Lower lobe of right lung (tissue), 2 donors: ENCODE results near the gene MRPS12. TPM values are rescaled to one million over a fixed set of nuclear protein-coding genes. Genes with fewer than 3 reads are reported as not detected.
A peak's percentile ranks its signal among the peaks of the same experiment; 100 is the strongest.
"Not testable (repeated sequence)": the region's sequence is repeated elsewhere in the genome, so short reads cannot be mapped to it uniquely, and the experiment has no call there.

Source experiments
- ATAC-seq, 2 donors: fragments of 200-7000 bp; cut with Tn5 transposase; one replicate each; pipeline ENCODE4 v1.9.1; 2020 to 2022; ENCODE audit warnings: mild to moderate bottlenecking in 2 of 2, moderate library complexity in 2 of 2
- DNase-seq: peaks from one replicate; pipeline ENCODE4 v3.0.0-alpha.2; 2020
- H3K27ac ChIP-seq: fragments of 200-600 bp; one replicate; pipeline ENCODE4 v1.8.0; 2022
- H3K27me3 ChIP-seq: fragments of 200-600 bp; one replicate; pipeline ENCODE4 v1.8.0; 2022; ENCODE audit warnings: low read depth
- H3K36me3 ChIP-seq: fragments of 200-600 bp; one replicate; pipeline ENCODE4 v1.8.0; 2022; ENCODE audit warnings: mild to moderate bottlenecking
- H3K4me1 ChIP-seq: fragments of 200-600 bp; one replicate; pipeline ENCODE4 v1.8.0; 2022
- H3K4me3 ChIP-seq: fragments of 200-600 bp; one replicate; pipeline ENCODE4 v1.8.0; 2022; ENCODE audit warnings: mild to moderate bottlenecking
- H3K9me3 ChIP-seq: fragments of 200-600 bp; one replicate; pipeline ENCODE4 v1.8.0; 2022
- CTCF ChIP-seq: fragments of 200-600 bp; IDR thresholded peaks from one replicate; pipeline ENCODE4 v1.8.0; 2022; ENCODE audit warnings: antibody characterized with exemption, mild to moderate bottlenecking
- intact Hi-C: fragments of 100-400 bp; cut with DNase I; formaldehyde crosslinking; loops from one replicate; pipeline ENCODE4 v1.11.0; 2022
- total RNA-seq: library from RNA; stranded (reverse); fragmentation: NEBNext Ultra II Directional; extraction: Animal tissue kit (Norgen Biotek cat#: 25700); gene quantifications from one replicate; pipeline ENCODE4 v1.2.1, GENCODE V29; 2021
- donor health status: DM: no; HTN: yes; CAD: no; lungs with severe emphysema.

The MRPS12 gene
- total RNA-seq, 1 donor from 2014 or later = 25.9 TPM

GRCh38 chr19:38932425-38933179 lies 1.9 kb downstream of the MRPS12 start:
- no peak overlapping the region for H3K27ac ChIP-seq
- H3K4me3 ChIP-seq = no peak overlapping the region
- H3K27me3 ChIP-seq = no peaks in the 10 kb centered on the region
- intact Hi-C loops = no loop called here
- DNase-seq (no peak), ATAC-seq (no peak)
- peaks cover 22% of the 10 kb centered on the region for H3K36me3 ChIP-seq
- peaks cover 3% of the 10 kb centered on the region for H3K9me3 ChIP-seq
- TF ChIP-seq CTCF = peak; percentile 26
- peaks cover 30% of the 10 kb centered on the region for H3K4me1 ChIP-seq

GRCh38 chr19:38933544-38933943 lies 2.8 kb downstream of the MRPS12 start:
- ATAC-seq (no peak), DNase-seq (no peak)
- no peak for TF ChIP-seq CTCF
- intact Hi-C loops = no loop called here
- no peak overlapping the region for H3K27ac ChIP-seq
- peaks cover 30% of the 10 kb centered on the region for H3K4me1 ChIP-seq
- no peak overlapping the region for H3K4me3 ChIP-seq
- H3K36me3 ChIP-seq = peaks cover 22% of the 10 kb centered on the region
- H3K27me3 ChIP-seq = no peaks in the 10 kb centered on the region
- peaks cover 3% of the 10 kb centered on the region for H3K9me3 ChIP-seq

GRCh38 chr19:38939957-38940356 lies 9.2 kb downstream of the MRPS12 start:
- H3K27ac ChIP-seq = no peak overlapping the region
- H3K36me3 ChIP-seq = no peaks in the 10 kb centered on the region
- DNase-seq = no peak

GRCh38 chr19:38941466-38941865 lies 10.7 kb downstream of the MRPS12 start:
- H3K4me1 ChIP-seq, ATAC-seq, H3K27me3 ChIP-seq, H3K4me3 ChIP-seq, H3K27ac ChIP-seq, H3K9me3 ChIP-seq, H3K36me3 ChIP-seq, DNase-seq, intact Hi-C loops: not testable (repeated sequence)

More at GRCh38 chr19:38939957-38940356, 9.2 kb downstream of the MRPS12 start:
- Histone ChIP-seq H3K9me3 (peaks cover 3% of the 10 kb centered on the region), H3K4me1 (no peaks in the 10 kb centered on the region), H3K27me3 (no peaks in the 10 kb centered on the region), H3K4me3 (no peak overlapping the region)
- ATAC-seq = no peak
- no peak for TF ChIP-seq CTCF
- intact Hi-C loops = no loop called here

GRCh38 chr19:38941979-38942378 lies 11.2 kb downstream of the MRPS12 start:
- DNase-seq = no peak
- no peaks in the 10 kb centered on the region for H3K9me3 ChIP-seq
- no peak overlapping the region for H3K27ac ChIP-seq
- H3K4me1 ChIP-seq = no peaks in the 10 kb centered on the region
- no peaks in the 10 kb centered on the region for H3K27me3 ChIP-seq
- H3K36me3 ChIP-seq = peaks cover 1% of the 10 kb centered on the region
- no peak overlapping the region for H3K4me3 ChIP-seq
- no peak for ATAC-seq
- no peak for TF ChIP-seq CTCF
- intact Hi-C loops = no loop called here

GRCh38 chr19:38942471-38943181 lies 11.9 kb downstream of the MRPS12 start:
- no peaks in the 10 kb centered on the region for H3K9me3 ChIP-seq
- no peak for TF ChIP-seq CTCF
- H3K4me1 ChIP-seq = no peaks in the 10 kb centered on the region
- intact Hi-C loops = no loop called here
- H3K4me3 ChIP-seq = no peak overlapping the region
- H3K36me3 ChIP-seq = peaks cover 7% of the 10 kb centered on the region
- no peak overlapping the region for H3K27ac ChIP-seq
- ATAC-seq (peak; percentile 29 to 38), DNase-seq (no peak)
- no peaks in the 10 kb centered on the region for H3K27me3 ChIP-seq
